ENCODE results near the gene GATB. TPM values are rescaled to one million over a fixed set of nuclear protein-coding genes. Genes with fewer than 3 reads are reported as not detected.

Gene GATB
- total and polyA plus RNA-seq, 11 donors = 32.8 to 182 (median 83.4) TPM

- DNase-seq (no peak), ATAC-seq (no peak)
- peaks cover 0 to 23% (median 6%) of the 10 kb centered on the region in 9 donors for H3K36me3 ChIP-seq
- H3K27me3 ChIP-seq = no peaks in the 10 kb centered on the region
- peaks cover 0 to 35% (median 8%) of the 10 kb centered on the region in 12 donors for H3K4me1 ChIP-seq
- H3K9me3 ChIP-seq = no peaks in the 10 kb centered on the region
- 72 to 76% (median 74%) methylated on average over 14 of the region's 14 CpGs for WGBS, 4 donors
- no peak overlapping the region for H3K4me3 ChIP-seq
- no peak overlapping the region for H3K27ac ChIP-seq
- no peak for TF ChIP-seq POLR2A (IDR thresholded peaks at IDR 0.05)
- TF ChIP-seq CTCF (IDR thresholded peaks at IDR 0.05) = no peak
- intact Hi-C loops (cut with DNase I) = loop anchor here in 1 of 10 donors (10.0 kb wide), 1 partner anchor 707 kb away; no protein-coding TSS in a partner anchor
These were observed 82.5 kb downstream of the GATB start for GRCh38 chr4:151678048-151678872.

- no peaks in the 10 kb centered on the region for H3K9me3 ChIP-seq
- 64 to 98% (median 82%) methylated on average over 3 of the region's 3 CpGs for WGBS, 4 donors
- ATAC-seq = no peak
- TF ChIP-seq POLR2A (IDR thresholded peaks at IDR 0.05) (no peak), CTCF (IDR thresholded peaks at IDR 0.05) (no peak)
- peaks cover 0 to 46% (median 8%) of the 10 kb centered on the region in 12 donors for H3K4me1 ChIP-seq
- H3K27me3 ChIP-seq = no peaks in the 10 kb centered on the region
- no peak overlapping the region for H3K4me3 ChIP-seq
- no peak overlapping the region for H3K27ac ChIP-seq
- no peak for DNase-seq
- peaks cover 0 to 20% (median 3%) of the 10 kb centered on the region in 9 donors for H3K36me3 ChIP-seq
- intact Hi-C loops (cut with DNase I) = loop anchor here in 1 of 10 donors (10.0 kb wide), 1 partner anchor 708 kb away; no protein-coding TSS in a partner anchor
These were observed 83.6 kb downstream of the GATB start for GRCh38 chr4:151677193-151677592.

- peak overlapping the region in 1 of 12 donors; percentile 67 for H3K27ac ChIP-seq
- 72 to 79% (median 74%) methylated on average over 11 of the region's 11 CpGs for WGBS, 4 donors
- ATAC-seq (no peak), DNase-seq (no peak)
- no peak for TF ChIP-seq POLR2A (IDR thresholded peaks at IDR 0.05)
- TF ChIP-seq CTCF (IDR thresholded peaks at IDR 0.05) = no peak
- no peaks in the 10 kb centered on the region for H3K27me3 ChIP-seq
- no peaks in the 10 kb centered on the region for H3K9me3 ChIP-seq
- intact Hi-C loops (cut with DNase I) = loop anchor here in 1 of 10 donors (10.0 kb wide), 1 partner anchor 708 kb away; no protein-coding TSS in a partner anchor
- peaks cover 0 to 17% (median 0%) of the 10 kb centered on the region in 9 donors for H3K36me3 ChIP-seq
- peaks cover 0 to 53% (median 8%) of the 10 kb centered on the region in 12 donors for H3K4me1 ChIP-seq
- no peak overlapping the region for H3K4me3 ChIP-seq
These were observed 84.5 kb downstream of the GATB start for GRCh38 chr4:151676301-151676700.

- ATAC-seq = peak in 3 of 4 donors; percentile 14 to 32 (median 31)
These were observed 85.3 kb downstream of the GATB start for GRCh38 chr4:151675411-151675971.

More at GRCh38 chr4:151675411-151675971, 85.3 kb downstream of the GATB start:
- intact Hi-C loops (cut with DNase I) = loop anchor here in 1 of 10 donors (10.0 kb wide), 1 partner anchor 709 kb away; no protein-coding TSS in a partner anchor
- DNase-seq = no peak
- no peaks in the 10 kb centered on the region for H3K27me3 ChIP-seq
- H3K4me1 ChIP-seq = peaks cover 0 to 57% (median 8%) of the 10 kb centered on the region in 12 donors
- no peaks in the 10 kb centered on the region for H3K9me3 ChIP-seq
- TF ChIP-seq POLR2A (IDR thresholded peaks at IDR 0.05) (no peak), CTCF (IDR thresholded peaks at IDR 0.05) (no peak)
- peak overlapping the region in 10 of 12 donors; percentile 23 to 76 (median 66) for H3K27ac ChIP-seq
- H3K36me3 ChIP-seq = peaks cover 0 to 17% (median 0%) of the 10 kb centered on the region in 9 donors
- 40 to 63% (median 61%) methylated on average over 9 of the region's 9 CpGs for WGBS, 4 donors
- H3K4me3 ChIP-seq = no peak overlapping the region

Data from heart left ventricle (tissue), 16 donors.